ENCODE measurements around the gene AIFM2. TPM values are rescaled to one million over a fixed set of nuclear protein-coding genes. Genes with fewer than 3 reads are reported as not detected.
"Not testable (repeated sequence)": the region's sequence is repeated elsewhere in the genome, so short reads cannot be mapped to it uniquely, and the experiment has no call there.

Gene AIFM2
- 10.0 and 15.5 TPM in 2 replicates for total RNA-seq
- 11.1 and 15.6 TPM in 2 replicates for polyA plus RNA-seq
- 12.3 and 21.5 TPM in 2 replicates for polyA plus RNA-seq (2012)
- 12.1 and 17.0 TPM in 2 replicates for polyA minus RNA-seq (ENCODE audit: low replicate concordance)

- Histone ChIP-seq H3K9me3 (ENCODE audit: control insufficient read depth, insufficient read depth, low read depth, low read length) (no peaks in the 10 kb centered on the region), H3K9ac (ENCODE audit: insufficient read depth, low read length) (peak within 1 kb of the TSS; percentile 72), H3K27me3 (ENCODE audit: control insufficient read depth, insufficient read depth, low read length) (no peaks in the 10 kb centered on the region), H3K27ac (ENCODE audit: insufficient read depth, low read length) (peak within 1 kb of the TSS; percentile 68), H3K4me2 (ENCODE audit: extremely low read depth, insufficient read depth, low read length) (peak within 1 kb of the TSS; percentile 55), H3K79me2 (ENCODE audit: control insufficient read depth, insufficient read depth, low read length) (peaks cover 2% of the 10 kb centered on the region), H3K4me1 (ENCODE audit: control insufficient read depth, extremely low read depth, insufficient read depth, low read length) (peaks cover 10% of the 10 kb centered on the region), H3K36me3 (ENCODE audit: control insufficient read depth, insufficient read depth, low read length) (no peaks in the 10 kb centered on the region), H2AFZ (ENCODE audit: low read length) (peak within 1 kb of the TSS; percentile 55), H4K20me1 (ENCODE audit: control insufficient read depth, extremely low read depth, insufficient read depth, low read length) (no peaks in the 10 kb centered on the region), H3K4me3 (replicated peaks in 1 of 4; ENCODE audit: control extremely low read depth in 1 of 4, insufficient read depth in 1 of 4, low read depth in 3 of 4, low read length in 4 of 4) (peak within 1 kb of the TSS; percentile 40 to 69 (median 63))
- peak; percentile 67 to 71 for DNase-seq (ENCODE audit: low read depth in 2 of 2)
- no peak for TF ChIP-seq CTCF (conservative IDR thresholded peaks at IDR 0.05 in 1 of 2, IDR thresholded peaks at IDR 0.05 in 1 of 2; ENCODE audit: low read depth in 1 of 2, low read length in 2 of 2)
- TF ChIP-seq EZH2 (IDR thresholded peaks at IDR 0.05; ENCODE audit: low read length, missing control alignments), result no peak
Measured at GRCh38 chr10:70132098-70133029, at the start of gene AIFM2. Gene AIFM2 (minus strand): TSS chr10:70132825. CDS start chr10:70124084, 8,741 bp downstream.

- not testable (repeated sequence) for H4K20me1 ChIP-seq (ENCODE audit: control insufficient read depth, extremely low read depth, insufficient read depth, low read length); H3K4me2 ChIP-seq (ENCODE audit: extremely low read depth, insufficient read depth, low read length); H3K27me3 ChIP-seq (ENCODE audit: control insufficient read depth, insufficient read depth, low read length); H3K9ac ChIP-seq (ENCODE audit: insufficient read depth, low read length); H3K36me3 ChIP-seq (ENCODE audit: control insufficient read depth, insufficient read depth, low read length); H3K27ac ChIP-seq (ENCODE audit: insufficient read depth, low read length); H3K79me2 ChIP-seq (ENCODE audit: control insufficient read depth, insufficient read depth, low read length); DNase-seq (ENCODE audit: low read depth in 2 of 2); H3K4me3 ChIP-seq (replicated peaks in 1 of 4; ENCODE audit: control extremely low read depth in 1 of 4, insufficient read depth in 1 of 4, low read depth in 3 of 4, low read length in 4 of 4); H3K4me1 ChIP-seq (ENCODE audit: control insufficient read depth, extremely low read depth, insufficient read depth, low read length); H3K9me3 ChIP-seq (ENCODE audit: control insufficient read depth, insufficient read depth, low read depth, low read length); H2AFZ ChIP-seq (ENCODE audit: low read length)
Measured at GRCh38 chr10:70179209-70179608, 46.6 kb upstream of the AIFM2 start.

GRCh38 chr10:70178139-70178725, 45.6 kb upstream of the AIFM2 start:
- Histone ChIP-seq H4K20me1 (ENCODE audit: control insufficient read depth, extremely low read depth, insufficient read depth, low read length) (no peaks in the 10 kb centered on the region), H3K4me2 (ENCODE audit: extremely low read depth, insufficient read depth, low read length) (no peak overlapping the region), H2AFZ (ENCODE audit: low read length) (no peak overlapping the region), H3K79me2 (ENCODE audit: control insufficient read depth, insufficient read depth, low read length) (no peaks in the 10 kb centered on the region), H3K9ac (ENCODE audit: insufficient read depth, low read length) (no peak overlapping the region), H3K27me3 (ENCODE audit: control insufficient read depth, insufficient read depth, low read length) (peaks cover 4% of the 10 kb centered on the region), H3K4me1 (ENCODE audit: control insufficient read depth, extremely low read depth, insufficient read depth, low read length) (no peaks in the 10 kb centered on the region), H3K9me3 (ENCODE audit: control insufficient read depth, insufficient read depth, low read depth, low read length) (no peaks in the 10 kb centered on the region), H3K4me3 (replicated peaks in 1 of 4; ENCODE audit: control extremely low read depth in 1 of 4, insufficient read depth in 1 of 4, low read depth in 3 of 4, low read length in 4 of 4) (no peak overlapping the region), H3K36me3 (ENCODE audit: control insufficient read depth, insufficient read depth, low read length) (no peaks in the 10 kb centered on the region), H3K27ac (ENCODE audit: insufficient read depth, low read length) (no peak overlapping the region)
- no peak for DNase-seq (ENCODE audit: low read depth in 2 of 2)
- TF ChIP-seq CTCF (conservative IDR thresholded peaks at IDR 0.05 in 1 of 2, IDR thresholded peaks at IDR 0.05 in 1 of 2; ENCODE audit: low read depth in 1 of 2, low read length in 2 of 2) (no peak), EZH2 (IDR thresholded peaks at IDR 0.05; ENCODE audit: low read length, missing control alignments) (no peak)
